MCF 10A (cell line): Measurements from ENCODE around the gene OGFOD3. TPM values are rescaled to one million over a fixed set of nuclear protein-coding genes. Genes with fewer than 3 reads are reported as not detected.

Source experiments
- BruUV-seq: library from RNA; stranded (reverse); fragments of 400-500 nt; replicated peaks from 2 replicates; lab custom pipeline; 2021; lab: Mats Ljungman, UMichigan
- CTCF ChIA-PET: fragments of 300-600 bp; sonication (Branson Sonifier 250); formaldehyde crosslinking; extraction: SDS; loops from one replicate; lab custom pipeline; 2021; ENCODE audit warnings: antibody characterized with exemption, inconsistent platforms; lab: Yijun Ruan, JAX
- POLR2A ChIA-PET: fragments of 300-600, 350-650 bp; sonication (Branson Sonifier 250); formaldehyde crosslinking; extraction: SDS; loops from one replicate; lab custom pipeline; 2020; ENCODE audit warnings: antibody characterized with exemption, inconsistent platforms; lab: Yijun Ruan, JAX
- DNase-seq: peaks from one replicate; pipeline ENCODE4 v3.0.0-alpha.2; 2018; ENCODE audit not compliant: unreplicated experiment
- H3K27ac Mint-ChIP-seq: one replicate; pipeline ENCODE4 v1.8.0; 2022; ENCODE audit warnings: mild to moderate bottlenecking, low read depth, mixed read lengths; ENCODE audit not compliant: unreplicated experiment
- H3K27me3 Mint-ChIP-seq: one replicate; pipeline ENCODE4 v1.8.0; 2022; ENCODE audit warnings: mixed read lengths; ENCODE audit not compliant: insufficient read depth, unreplicated experiment
- H3K36me3 Mint-ChIP-seq: one replicate; pipeline ENCODE4 v1.8.0; 2022; ENCODE audit warnings: mild to moderate bottlenecking, moderate library complexity, mixed read lengths; ENCODE audit not compliant: insufficient read depth, unreplicated experiment
- H3K4me1 Mint-ChIP-seq: one replicate; pipeline ENCODE4 v1.8.0; 2022; ENCODE audit warnings: mixed read lengths; ENCODE audit not compliant: insufficient read depth, unreplicated experiment
- H3K4me3 Mint-ChIP-seq: one replicate; pipeline ENCODE4 v1.8.0; 2022; ENCODE audit warnings: mild to moderate bottlenecking, moderate library complexity, mixed read lengths; ENCODE audit not compliant: unreplicated experiment
- H3K9me3 Mint-ChIP-seq: one replicate; pipeline ENCODE4 v1.8.0; 2022; ENCODE audit warnings: mixed read lengths; ENCODE audit not compliant: unreplicated experiment
- intact Hi-C: fragments of 100-400 bp; cut with micrococcal nuclease; formaldehyde crosslinking; loops from 2 replicates; pipeline ENCODE4 v1.14.1; 2022
- total RNA-seq: library from RNA; stranded (reverse); gene quantifications from 2 replicates; pipeline ENCODE4 v1.2.3, GENCODE V29; 2022
- TF ChIP-seq, protein P1 (sequence below): fragments of 200-600 bp; IDR thresholded peaks from one replicate; pipeline ENCODE4 v1.8.0; 2022; ENCODE audit warnings: antibody characterized with exemption, mild to moderate bottlenecking; ENCODE audit not compliant: unreplicated experiment

Gene OGFOD3
- total RNA-seq, 1 experiment from 2014 or later = 21.1 TPM

GRCh38 chr17:82343560-82343959 is 74.8 kb downstream of the OGFOD3 start:
- BruUV-seq = no TSS peak
- peaks cover 12% of the 10 kb centered on the region for H3K4me1 Mint-ChIP-seq
- ChIA-PET POLR2A (interaction anchor here (0.6 to 1.2 kb wide), 6 partner anchors 11 to 467 kb away, joined by 3 to 4 read pairs (median 3); no protein-coding TSS in a partner anchor), CTCF (interaction anchor here (0.6 kb wide), 1 partner anchor 124 kb away, joined by 4 read pairs; no protein-coding TSS in a partner anchor)
- H3K36me3 Mint-ChIP-seq = no peaks in the 10 kb centered on the region
- no peak for DNase-seq
- no peak overlapping the region for H3K4me3 Mint-ChIP-seq
- H3K9me3 Mint-ChIP-seq = no peaks in the 10 kb centered on the region
- intact Hi-C loops = no loop called here
- TF ChIP-seq, protein P1, sequence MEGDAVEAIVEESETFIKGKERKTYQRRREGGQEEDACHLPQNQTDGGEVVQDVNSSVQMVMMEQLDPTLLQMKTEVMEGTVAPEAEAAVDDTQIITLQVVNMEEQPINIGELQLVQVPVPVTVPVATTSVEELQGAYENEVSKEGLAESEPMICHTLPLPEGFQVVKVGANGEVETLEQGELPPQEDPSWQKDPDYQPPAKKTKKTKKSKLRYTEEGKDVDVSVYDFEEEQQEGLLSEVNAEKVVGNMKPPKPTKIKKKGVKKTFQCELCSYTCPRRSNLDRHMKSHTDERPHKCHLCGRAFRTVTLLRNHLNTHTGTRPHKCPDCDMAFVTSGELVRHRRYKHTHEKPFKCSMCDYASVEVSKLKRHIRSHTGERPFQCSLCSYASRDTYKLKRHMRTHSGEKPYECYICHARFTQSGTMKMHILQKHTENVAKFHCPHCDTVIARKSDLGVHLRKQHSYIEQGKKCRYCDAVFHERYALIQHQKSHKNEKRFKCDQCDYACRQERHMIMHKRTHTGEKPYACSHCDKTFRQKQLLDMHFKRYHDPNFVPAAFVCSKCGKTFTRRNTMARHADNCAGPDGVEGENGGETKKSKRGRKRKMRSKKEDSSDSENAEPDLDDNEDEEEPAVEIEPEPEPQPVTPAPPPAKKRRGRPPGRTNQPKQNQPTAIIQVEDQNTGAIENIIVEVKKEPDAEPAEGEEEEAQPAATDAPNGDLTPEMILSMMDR = no peak
- no peak overlapping the region for H3K27ac Mint-ChIP-seq
- peaks cover 5% of the 10 kb centered on the region for H3K27me3 Mint-ChIP-seq

GRCh38 chr17:82342361-82343079 is 75.9 kb downstream of the OGFOD3 start:
- no peaks in the 10 kb centered on the region for H3K9me3 Mint-ChIP-seq

GRCh38 chr17:82339634-82340580 is 78.5 kb downstream of the OGFOD3 start:
- no peak for DNase-seq
- ChIA-PET POLR2A (interaction anchor here (1.2 to 2.2 kb wide), 5 partner anchors 43 to 252 kb away, joined by 4 to 20 read pairs (median 6); no protein-coding TSS in a partner anchor), CTCF (interaction anchor here (3.0 kb wide), 1 partner anchor 12 kb away, joined by 14 read pairs; no protein-coding TSS in a partner anchor)
- Mint-ChIP-seq H3K4me3 (peak overlapping the region; percentile 63), H3K36me3 (peaks cover 6% of the 10 kb centered on the region), H3K9me3 (no peaks in the 10 kb centered on the region), H3K4me1 (peaks cover 20% of the 10 kb centered on the region), H3K27me3 (no peaks in the 10 kb centered on the region), H3K27ac (peak overlapping the region; percentile 93)
- intact Hi-C loops = loop anchor here (2.0 kb wide), 1 partner anchor 253 kb away; no protein-coding TSS in a partner anchor
- TF ChIP-seq, protein P1 = no peak
- no TSS peak for BruUV-seq

More at GRCh38 chr17:82342361-82343079, 75.9 kb downstream of the OGFOD3 start:
- intact Hi-C loops = no loop called here
- CTCF ChIA-PET = no interaction called here
- Mint-ChIP-seq H3K27me3 (no peaks in the 10 kb centered on the region), H3K4me1 (peaks cover 13% of the 10 kb centered on the region), H3K27ac (no peak overlapping the region), H3K4me3 (no peak overlapping the region), H3K36me3 (no peaks in the 10 kb centered on the region)
- no TSS peak for BruUV-seq
- DNase-seq = no peak
- TF ChIP-seq, protein P1 = no peak
- POLR2A ChIA-PET = interaction anchor here (0.7 to 1.1 kb wide), 4 partner anchors 10 to 151 kb away, joined by 3 to 6 read pairs (median 3); no protein-coding TSS in a partner anchor

Other genes starting within 250 kb of the OGFOD3 start
- gene CCDC57, start 205.7 kb downstream of the OGFOD3 start, total RNA-seq = 86.8 and 87.3 TPM in 2 replicates
- gene SLC16A3, start 189.5 kb downstream of the OGFOD3 start, total RNA-seq = 268 and 350 TPM in 2 replicates
- 191 and 193 TPM in 2 replicates for gene CSNK1D, start 144.9 kb downstream of the OGFOD3 start, total RNA-seq
- gene CD7, start 101.0 kb downstream of the OGFOD3 start, total RNA-seq = 0.63 and 0.71 TPM in 2 replicates
- gene SECTM1, start 84.8 kb downstream of the OGFOD3 start, total RNA-seq = 7.5 and 13.4 TPM in 2 replicates
- gene TEX19, start 59.3 kb downstream of the OGFOD3 start, total RNA-seq = not detected in 2 replicates
- not detected in 2 replicates for gene UTS2R, start 46.8 kb downstream of the OGFOD3 start, total RNA-seq
- gene HEXD, start 239 bp downstream of the OGFOD3 start, total RNA-seq = 14.8 and 16.2 TPM in 2 replicates
- 38.0 and 45.4 TPM in 2 replicates for gene CYBC1, start 32.2 kb upstream of the OGFOD3 start, total RNA-seq
- gene NARF, start 40.2 kb upstream of the OGFOD3 start, total RNA-seq = 20.6 TPM in 2 replicates
- 85.9 and 104 TPM in 2 replicates for gene FOXK2, start 101.1 kb upstream of the OGFOD3 start, total RNA-seq
- gene WDR45B, start 229.9 kb upstream of the OGFOD3 start, total RNA-seq = 87.3 and 88.3 TPM in 2 replicates